Stimulated activated CD8-positive, alpha-beta memory T cell treated with anti-CD3 and anti-CD28 coated beads, Interleukin-12 subunit alpha, Interleukin-12 subunit beta, amount 100 ng/mL, for 1 hour (primary cell): ENCODE data around the gene MRPS7.
"Not testable (repeated sequence)": the region's sequence is repeated elsewhere in the genome, so short reads cannot be mapped to it uniquely, and the experiment has no call there.

Experiments used
- DNase-seq: peaks from one replicate; pipeline ENCODE4 v3.0.0-alpha.2; 2020; ENCODE audit warnings: low read depth

Gene MRPS7

DNA sequence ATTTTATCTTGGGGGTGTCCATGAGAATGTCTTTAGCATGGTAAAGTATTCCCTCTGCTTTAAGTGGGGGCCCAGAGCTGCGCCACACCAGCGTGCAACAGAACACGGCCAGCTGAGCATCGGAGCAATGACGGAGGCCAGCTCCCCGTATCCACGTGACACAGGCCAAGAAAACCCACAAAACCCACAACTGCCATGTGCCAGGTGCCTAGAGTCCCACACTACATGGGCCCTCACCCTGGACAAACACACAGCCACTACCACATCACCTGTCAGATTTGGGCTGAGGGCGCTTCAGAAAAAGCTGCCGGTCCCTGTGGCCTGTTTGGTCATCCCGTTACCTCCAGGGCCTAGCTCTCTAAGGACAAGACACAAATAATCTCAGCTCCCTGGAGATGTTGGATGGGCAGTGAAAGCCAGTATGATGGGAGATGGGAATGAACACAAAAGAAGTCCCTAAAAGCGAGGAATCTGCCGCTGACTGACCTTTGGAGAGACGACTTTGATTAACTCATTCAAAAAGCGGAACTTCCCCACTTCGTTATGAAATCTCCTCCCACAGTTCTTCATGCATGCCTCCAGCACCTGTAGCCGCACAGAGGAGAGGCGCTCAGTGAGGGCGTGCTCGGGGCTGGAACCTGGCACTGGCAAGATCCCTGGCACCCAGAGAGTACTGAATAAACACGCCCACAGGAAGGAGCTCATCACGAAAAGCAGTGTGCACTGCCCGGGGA is 17.4 kb upstream of the MRPS7 start:
- DNase-seq: no peak

- no peak for DNase-seq
These were observed 16.7 kb upstream of the MRPS7 start for GRCh38 chr17:75245011-75245410.

DNA sequence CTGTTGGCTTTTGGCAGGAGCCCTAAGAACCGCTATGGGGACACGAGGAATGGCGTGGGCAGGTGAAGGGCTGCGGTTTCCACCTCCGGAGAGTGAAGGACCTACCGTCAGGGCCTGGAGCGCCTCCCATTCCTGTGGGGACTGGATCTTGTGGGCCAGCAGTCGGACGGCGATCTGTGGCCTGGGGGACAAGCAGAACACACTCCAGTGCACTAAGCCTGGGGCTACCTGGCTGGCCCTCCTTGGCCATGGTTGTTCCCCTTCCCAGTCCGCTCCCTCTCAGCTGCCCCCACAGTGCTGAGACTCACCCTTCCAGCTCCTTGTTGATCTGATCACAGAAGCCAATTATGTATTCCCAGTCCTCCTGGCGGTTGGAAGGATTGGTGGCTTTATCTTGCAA is 15.3 kb upstream of the MRPS7 start:
- no peak for DNase-seq

DNA sequence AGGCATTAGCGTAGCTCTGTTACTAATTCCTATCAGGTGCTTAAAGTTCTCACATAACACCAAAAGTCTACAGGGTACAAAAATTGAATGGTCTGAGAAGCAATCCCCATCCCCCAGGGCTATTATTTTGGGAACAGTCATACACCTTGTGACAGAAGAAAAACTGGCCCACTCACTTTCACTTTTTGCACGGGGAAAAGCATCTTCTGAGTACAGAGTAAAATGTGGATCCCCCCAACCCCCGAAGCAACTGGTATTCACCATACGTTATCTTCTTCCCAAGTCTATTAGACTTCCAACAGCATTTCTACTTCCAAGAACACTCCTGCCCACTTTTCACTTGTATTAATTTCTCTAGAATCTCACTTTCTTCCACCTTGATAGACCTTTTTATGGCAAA is 12.1 kb upstream of the MRPS7 start:
- no peak for DNase-seq

DNA sequence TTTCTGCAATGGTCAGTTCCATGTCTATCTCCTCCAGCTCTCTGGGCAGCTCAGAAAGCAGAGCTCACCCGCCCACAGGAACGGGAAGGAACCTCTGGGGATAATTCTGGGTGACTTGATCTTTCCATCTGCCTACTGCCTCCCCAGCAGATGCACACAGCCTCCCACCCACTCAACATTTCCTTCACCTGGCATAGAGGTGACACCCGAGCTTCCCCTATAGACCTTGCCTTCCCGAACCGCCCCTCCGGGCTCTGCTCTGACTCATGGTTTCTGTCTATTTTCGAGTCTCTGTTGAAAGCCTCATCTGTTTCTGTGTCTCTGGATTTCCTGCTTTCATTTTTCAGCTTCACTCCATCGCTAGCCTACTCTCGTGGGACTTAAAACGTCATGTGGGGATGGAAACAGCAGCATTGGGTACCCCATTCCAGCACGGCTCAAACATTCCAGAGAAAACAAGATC is 11.6 kb upstream of the MRPS7 start:
- peak; percentile 54 for DNase-seq

- no peak for DNase-seq
These were observed 9.5 kb upstream of the MRPS7 start for GRCh38 chr17:75252039-75252816.

DNA sequence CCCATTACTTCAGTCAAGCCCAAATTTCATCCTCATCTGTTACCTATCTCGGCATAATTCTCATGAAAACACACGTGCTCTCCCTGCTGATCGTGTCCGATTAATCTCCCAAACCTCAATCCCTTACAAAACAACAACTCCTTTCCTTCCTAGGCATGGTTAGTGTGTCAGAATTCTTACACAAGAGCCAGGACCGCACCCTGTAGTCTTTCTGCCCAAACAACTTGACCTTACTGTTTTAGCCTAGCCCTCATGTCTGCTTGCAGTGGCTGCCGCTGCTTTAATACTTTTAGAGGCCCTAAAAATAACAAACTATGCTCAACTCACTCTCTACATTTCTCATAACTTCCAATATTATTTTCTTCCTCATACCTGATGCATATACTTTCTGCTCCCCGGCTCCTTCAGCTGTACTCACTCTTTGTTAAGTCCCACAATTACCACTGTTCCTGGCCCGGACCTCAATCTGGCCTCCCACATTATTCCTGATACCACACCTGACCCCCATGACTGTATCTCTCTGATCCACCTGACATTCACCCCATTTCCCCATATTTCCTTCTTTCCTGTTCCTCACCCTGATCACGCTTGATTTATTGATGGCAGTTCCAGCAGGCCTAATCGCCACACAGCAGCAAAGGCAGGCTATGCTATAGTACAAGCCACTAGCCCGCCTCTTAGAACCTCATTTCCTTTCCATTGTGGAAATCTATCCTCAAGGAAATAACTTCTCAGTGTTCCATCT is 5.6 kb upstream of the MRPS7 start:
- not testable (repeated sequence) for DNase-seq

DNA sequence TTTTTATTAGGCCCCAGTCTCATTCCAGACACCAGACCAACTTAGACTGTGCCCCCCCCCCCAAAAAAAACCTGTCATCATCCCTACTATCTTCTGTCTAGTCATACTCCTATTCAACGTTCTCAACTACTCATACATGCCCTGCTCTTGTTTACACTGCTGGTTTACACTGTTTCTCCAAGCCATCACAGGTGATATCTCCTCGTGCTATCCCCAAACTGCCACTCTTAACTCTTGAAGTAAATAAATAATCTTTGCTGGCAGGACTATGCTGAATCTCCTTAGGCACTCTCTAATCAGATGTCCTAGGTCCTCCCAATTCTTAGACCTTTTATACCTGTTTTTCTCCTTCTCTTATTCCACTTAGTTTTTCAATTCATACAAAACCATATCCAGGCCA is 4.5 kb upstream of the MRPS7 start:
- DNase-seq: not testable (repeated sequence)

- DNase-seq: no peak
These were observed 891 bp upstream of the MRPS7 start for GRCh38 chr17:75260641-75261335.

GRCh38 chr17:75262112-75262606 is 480 bp downstream of the MRPS7 start:
- DNase-seq: no peak

- no peak for DNase-seq
These were observed 1.4 kb downstream of the MRPS7 start for GRCh38 chr17:75263055-75263454.

GRCh38 chr17:75265614-75266315 is 4.1 kb downstream of the MRPS7 start:
- DNase-seq: no peak

- DNase-seq: no peak
These were observed 4.9 kb downstream of the MRPS7 start for GRCh38 chr17:75266316-75267152.

DNA sequence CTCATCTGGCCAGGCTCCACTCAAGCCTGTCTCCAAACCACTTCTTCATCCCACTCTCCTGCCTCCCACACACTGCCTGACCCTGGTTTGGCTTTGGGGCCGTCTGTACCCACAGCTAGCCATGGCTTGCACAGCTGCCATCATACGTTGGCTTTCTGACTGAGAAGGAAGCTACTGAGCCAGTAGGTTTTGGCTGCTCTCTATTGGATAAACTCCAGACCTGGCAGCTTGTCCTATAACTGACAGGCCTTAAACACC is 5.4 kb downstream of the MRPS7 start:
- no peak for DNase-seq

GRCh38 chr17:75267411-75268232 is 5.9 kb downstream of the MRPS7 start:
- DNase-seq: no peak

- DNase-seq: no peak
These were observed 8.2 kb downstream of the MRPS7 start for GRCh38 chr17:75269844-75270217.

- DNase-seq: peak; percentile 20
These were observed 8.7 kb downstream of the MRPS7 start for GRCh38 chr17:75270218-75270965.

DNA sequence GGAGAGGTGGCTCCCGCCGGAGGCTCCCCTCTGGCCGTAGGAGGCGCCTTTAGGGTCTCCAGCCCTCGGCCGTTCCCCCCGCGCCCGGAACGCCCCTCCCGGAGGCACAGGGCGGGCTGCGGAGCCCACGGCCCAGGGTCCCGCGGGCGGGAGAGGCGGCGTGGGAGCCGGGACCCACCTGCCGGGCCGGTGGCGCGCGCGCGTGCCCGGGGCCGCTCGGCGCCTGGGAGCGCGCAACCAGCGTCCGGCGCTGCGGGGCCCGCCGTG is 9.2 kb downstream of the MRPS7 start, which contains the start of gene MIF4GD:
Gene MIF4GD, minus strand, starts transcription at position 266 of the 267 bp plus-strand sequence. CDS start 1,036 bp downstream, outside the sequence.
- no peak for DNase-seq
